Stimulated activated naive CD4-positive, alpha-beta T cell treated with Interleukin-2 at 50 U/mL for 16 hours (primary cell): ENCODE measurements around the gene BCHE.

ENCODE experiments used
- DNase-seq: peaks from one replicate; lab custom pipeline; 2025; lab: John Stamatoyannopoulos, UW

The BCHE gene

GRCh38 chr3:165837058-165837525 is at the start of gene BCHE:
Gene BCHE (minus strand): TSS chr3:165837423. CDS start chr3:165831033, 6,390 bp downstream.
- no peak for DNase-seq

DNA sequence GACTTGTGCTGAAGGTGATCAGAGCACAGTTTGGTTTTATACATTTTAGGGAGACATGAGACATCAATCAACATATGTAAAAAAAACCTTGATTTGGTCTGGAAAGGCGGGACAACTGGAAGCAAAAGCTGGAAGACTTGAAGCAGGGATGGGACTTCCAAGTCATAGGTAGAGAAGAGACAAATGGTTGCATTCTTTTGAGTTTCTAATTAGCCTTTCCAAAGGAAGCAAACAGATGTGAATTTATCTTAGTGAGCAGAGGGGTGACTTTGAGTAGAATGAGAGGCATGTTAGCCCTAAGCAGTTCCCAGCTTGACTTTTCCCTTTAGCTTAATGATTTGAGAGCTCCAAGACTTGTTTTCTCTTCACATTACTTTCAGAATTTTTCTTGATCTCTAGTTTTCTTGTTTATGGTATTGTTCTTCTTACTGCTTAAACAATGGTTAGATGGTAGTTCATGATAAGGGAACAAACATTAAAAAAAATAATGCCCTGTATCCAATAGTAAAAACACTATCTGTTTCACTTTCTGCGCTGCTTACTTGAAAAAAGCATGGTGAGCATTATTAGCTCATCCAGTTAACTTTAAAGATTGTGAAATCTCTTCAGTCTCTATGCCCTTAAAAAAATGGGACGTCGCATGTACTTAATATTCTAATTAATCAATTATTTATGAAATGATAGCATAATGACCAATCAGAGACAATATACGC is 48.5 kb upstream of the BCHE start:
- DNase-seq: no peak

DNA sequence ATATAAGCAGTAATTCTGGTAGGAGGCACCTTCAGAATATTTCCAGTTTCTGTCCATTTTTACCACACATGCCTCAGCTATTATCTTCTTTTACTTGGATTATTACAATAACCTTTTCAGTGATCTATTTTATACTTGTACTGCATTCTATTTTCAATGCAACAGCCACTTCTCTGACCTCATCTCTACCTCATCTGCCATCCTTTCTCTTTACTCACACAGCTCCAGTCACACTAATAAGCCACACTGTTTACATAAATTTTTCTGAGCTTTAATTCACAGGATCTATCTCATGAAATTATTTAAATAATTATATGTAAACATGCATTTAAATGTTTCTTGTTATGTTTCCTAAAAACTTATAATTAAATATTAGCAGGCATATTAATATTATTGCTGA is 47.3 kb upstream of the BCHE start:
- no peak for DNase-seq

- DNase-seq: no peak
Observed at GRCh38 chr3:165883863-165884478, 46.7 kb upstream of the BCHE start.

- no peak for DNase-seq
Observed at GRCh38 chr3:165883117-165883516, 45.9 kb upstream of the BCHE start.

DNA sequence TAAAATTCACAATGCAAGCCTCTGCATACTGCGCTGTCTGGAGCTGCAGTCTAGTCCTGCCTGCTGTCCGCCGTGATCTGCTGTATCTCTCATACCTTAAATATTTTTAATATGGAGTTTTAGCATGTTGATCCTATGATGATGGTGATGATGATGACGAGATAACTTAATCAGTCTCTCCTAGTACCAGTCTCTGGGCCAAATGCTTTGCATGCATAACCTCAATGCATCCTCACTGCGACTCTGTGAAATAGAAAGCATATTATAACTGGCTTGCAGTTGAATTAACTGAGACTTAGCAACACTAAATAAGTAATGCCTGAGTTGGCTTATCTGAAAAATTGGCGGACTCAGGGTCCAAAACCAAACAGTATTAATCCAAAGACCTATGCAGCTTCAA is 38.4 kb upstream of the BCHE start:
- no peak for DNase-seq

DNA sequence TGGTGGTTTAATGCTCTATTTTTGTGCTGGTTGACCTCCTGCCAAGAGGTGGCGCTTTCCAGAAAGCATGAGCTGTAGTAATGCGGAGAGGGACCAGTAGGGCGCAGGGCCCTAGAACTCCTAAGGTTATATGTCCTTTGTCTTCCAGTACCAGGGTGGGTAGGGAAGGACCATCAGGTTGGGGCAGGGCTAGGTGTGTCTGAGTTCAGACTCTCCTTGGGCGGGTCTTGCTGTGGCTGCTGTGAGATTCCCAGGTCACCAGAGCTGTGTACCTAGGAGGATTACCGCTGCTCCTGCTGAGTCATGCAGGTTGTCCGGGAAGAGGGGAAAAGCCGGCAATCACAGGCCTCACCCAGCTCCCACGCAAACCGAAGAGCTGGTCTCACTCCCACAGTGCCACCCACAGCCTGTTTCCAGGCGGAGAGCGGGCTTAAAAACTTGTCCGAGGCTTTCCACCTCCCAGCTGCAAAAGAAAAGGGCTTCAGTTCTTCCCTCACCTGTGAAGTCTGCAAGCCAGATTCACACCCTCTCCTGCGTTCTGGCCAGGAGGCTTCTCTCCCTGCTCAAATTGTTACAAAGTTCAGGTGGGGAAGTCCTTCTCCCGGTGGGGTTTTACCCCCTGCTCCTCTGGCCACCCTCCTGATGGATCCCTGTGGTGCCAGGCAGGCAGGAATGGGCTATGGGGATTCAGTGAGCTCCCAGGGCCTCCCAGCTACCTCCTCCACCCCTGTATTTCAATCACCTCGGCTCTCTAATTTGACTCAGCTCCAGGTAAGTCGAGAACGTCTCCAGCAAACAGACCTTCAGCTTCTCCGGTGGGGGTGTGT is 37.7 kb upstream of the BCHE start:
- no peak for DNase-seq

DNA sequence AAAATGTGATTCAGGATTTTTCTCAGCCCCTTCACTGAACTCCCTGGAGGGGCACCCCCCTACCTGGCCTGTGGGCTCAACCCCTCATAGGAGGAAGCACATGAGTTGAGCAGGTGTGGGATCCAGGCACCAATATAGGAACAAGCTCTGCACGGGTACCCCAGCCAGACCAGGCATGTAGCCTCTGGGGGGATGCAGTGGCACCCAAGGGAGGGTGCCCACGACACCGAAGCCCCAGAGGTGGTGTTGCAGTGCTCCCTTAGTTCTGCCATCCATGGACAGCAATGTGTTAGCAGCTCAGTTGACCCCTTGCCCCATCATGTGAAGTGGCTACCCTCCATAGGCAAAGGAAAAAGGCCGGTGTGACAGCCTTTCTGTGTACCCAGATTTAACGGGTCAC is 30.9 kb upstream of the BCHE start:
- no peak for DNase-seq

DNA sequence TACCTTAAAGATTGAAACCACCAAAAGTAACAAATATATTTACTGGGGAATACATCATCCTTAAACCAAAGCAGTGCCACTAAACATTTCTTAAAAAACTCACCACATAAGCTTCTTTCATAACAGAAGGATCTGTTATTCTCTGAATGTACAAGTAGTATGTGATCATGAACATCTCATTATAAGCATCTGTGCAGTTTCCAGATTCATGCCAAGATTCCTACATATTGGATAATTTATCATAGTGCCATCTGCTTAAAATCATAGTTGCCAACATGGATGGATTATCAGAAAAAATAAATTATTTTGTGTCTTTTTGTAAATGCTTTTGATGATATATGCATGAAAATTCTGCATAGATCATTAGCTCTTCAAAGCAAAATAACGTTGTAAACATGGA is 21.8 kb upstream of the BCHE start:
- no peak for DNase-seq

GRCh38 chr3:165855581-165855980 is 18.4 kb upstream of the BCHE start:
- no peak for DNase-seq

DNA sequence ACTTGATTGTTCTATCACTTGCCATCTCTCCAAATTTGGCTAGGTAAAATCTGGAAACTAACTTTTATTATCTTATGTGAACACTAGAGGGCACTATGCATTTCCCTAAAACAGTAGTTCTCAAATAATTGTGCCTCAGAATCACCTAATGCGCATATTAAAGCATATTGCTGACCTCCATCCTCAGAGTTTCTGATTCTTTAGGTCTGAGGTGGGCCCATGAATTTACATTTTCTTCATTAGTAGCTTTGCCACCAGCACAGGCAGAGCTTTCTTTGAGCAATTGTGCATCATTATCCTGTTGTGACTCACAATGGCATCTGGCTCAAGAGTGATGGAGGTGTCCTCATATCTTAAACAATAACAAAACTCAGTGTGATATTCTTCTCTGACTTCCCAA is 17.5 kb upstream of the BCHE start:
- no peak for DNase-seq

GRCh38 chr3:165852711-165853110 is 15.5 kb upstream of the BCHE start:
- no peak for DNase-seq

DNA sequence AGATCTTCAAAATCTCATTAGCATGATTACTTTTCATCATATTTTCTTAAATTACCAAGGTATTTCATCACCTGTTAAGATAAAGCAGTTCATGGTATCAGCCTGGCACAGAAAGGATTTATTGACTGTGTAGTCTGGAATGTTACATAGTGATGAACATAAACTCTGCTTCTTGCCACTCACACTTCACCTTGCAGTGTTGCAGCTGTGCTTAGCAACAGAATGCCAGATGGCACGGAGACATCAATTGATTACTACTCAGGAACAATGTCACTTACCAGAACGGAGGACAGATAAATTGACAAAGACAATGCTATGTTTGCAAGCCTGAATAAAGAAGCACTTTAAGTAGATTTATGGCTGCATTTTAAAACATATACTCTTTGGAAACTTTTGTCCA is 15.0 kb upstream of the BCHE start:
- no peak for DNase-seq

GRCh38 chr3:165846056-165846455 is 8.8 kb upstream of the BCHE start:
- no peak for DNase-seq

DNA sequence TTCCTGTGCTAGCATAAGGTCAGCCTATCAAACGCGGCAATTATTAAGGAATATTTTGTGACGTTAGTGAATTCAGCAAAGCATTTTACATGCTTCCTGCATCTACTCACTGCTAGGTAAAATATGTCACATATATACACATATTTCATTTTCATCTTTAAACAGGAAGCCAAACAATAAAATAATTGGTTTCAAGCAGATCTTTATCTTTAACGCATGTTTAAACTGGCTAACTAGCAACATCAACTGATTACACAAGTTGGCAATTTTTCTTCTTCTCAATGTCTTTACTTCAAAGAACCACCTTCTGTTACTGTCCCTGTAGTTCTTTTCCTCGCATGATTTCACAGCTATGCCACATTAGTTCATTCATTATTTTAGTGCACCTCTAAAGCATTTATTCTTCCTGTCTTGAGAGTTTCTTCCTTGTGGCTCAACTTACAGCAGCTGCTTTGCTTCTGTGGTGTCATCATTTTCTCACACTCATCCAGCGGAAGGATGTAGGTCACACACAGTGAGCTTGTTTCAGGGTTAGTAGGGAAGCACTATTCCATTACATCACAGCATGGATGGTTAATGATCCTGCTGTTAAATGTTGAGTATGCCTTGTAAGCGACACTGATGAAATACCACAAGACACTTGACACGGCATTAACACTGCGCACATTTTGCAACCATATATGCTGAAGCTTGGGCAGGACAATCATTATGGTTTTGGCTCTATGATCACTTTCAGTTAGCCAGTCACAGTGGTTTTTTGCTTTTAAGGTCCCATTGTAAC is 2.3 kb upstream of the BCHE start:
- no peak for DNase-seq

GRCh38 chr3:165837801-165838200 is 578 bp upstream of the BCHE start:
- no peak for DNase-seq

DNA sequence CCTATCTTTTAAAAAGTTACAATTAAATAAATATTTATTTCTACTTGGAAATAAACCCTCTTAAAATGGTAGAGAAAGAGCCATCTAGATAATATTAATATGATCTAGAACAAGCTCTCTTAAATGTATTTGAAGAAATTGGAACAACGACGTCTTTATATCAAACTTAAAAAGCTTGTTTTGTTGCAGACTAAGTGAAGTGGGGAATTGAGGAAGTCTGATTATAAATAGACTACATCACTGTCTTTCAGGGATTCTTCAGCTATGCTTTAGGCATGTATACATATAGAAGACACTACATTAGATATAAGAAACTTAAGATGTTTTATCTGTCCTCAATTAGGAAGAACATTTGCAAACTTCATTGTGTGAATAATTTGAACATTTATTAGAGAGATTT is 1.8 kb downstream of the BCHE start:
- no peak for DNase-seq

DNA sequence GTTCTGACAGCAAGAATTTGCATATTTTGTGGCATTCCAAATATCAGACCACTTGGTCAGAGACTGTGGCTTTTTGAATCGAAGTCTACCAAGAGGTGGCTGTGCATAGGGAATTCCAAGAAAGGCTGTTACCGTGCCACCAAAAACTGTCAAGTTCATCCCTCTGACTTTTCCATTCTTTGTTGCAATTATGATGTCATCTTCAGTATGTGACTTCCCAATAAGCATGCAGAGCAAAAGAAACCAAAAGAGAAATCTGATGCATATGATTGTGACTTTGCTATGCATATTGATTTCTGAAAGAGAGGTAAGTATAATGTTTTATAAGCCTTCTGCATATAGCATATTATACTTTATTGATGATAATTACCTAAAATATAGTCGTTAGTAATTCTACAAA is 6.5 kb downstream of the BCHE start:
- DNase-seq: no peak

GRCh38 chr3:165827883-165828282 is 9.3 kb downstream of the BCHE start:
- no peak for DNase-seq

- no peak for DNase-seq
Observed at GRCh38 chr3:165827233-165827632, 10.0 kb downstream of the BCHE start.

DNA sequence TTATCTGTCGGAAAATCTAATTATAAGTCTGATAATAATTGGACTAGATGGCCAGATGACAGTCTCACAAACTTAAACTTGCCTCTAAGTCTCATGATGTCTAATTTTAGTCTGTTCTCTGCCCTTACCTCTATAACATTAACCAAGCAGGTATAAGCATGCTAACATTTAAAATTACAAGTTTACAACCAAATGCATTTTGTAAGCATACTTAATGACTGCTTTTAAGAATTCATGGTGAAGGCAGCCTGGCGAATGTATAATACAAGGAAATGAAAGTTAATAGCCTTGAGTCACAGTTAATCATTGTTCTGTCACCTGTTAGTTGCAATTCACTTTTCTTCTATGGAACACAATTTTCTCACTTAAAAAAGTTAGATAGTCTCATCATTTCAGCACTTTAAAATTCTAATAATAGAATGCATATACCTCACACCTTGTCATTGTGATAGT is 16.5 kb downstream of the BCHE start:
- DNase-seq: no peak

DNA sequence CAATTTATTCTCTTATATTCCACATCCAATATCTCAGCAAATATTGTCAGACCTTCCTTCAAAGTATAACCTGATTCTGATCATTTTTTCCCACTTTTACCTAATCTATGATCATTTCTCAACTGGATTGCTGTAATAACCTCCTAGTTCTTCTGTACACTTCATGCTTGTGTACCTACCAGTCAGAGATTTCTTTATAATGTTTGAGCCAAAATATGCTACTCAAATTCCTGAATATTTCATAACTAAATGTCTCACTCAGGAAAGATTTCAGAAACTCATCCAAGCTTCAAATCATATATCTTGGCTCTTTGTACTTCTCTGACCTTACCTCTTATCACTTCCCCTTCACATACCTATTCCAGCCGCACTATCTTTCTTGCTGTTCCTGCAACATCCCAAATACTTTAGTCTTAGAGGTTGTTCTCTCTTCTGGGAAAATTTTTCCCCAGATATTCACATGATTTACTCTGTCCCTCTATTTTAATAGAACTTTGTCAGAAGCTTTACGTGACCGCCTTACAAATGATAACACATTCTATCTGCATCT is 20.0 kb downstream of the BCHE start:
- no peak for DNase-seq
